Hair follicle dermal papilla cell (primary cell): Measurements from ENCODE around the gene CYP1A2. TPM values are rescaled to one million over a fixed set of nuclear protein-coding genes. Genes with fewer than 3 reads are reported as not detected.

Experiments
- small RNA-seq: library from RNA; depleted of rRNA; stranded (forward); fragments of <200 nt; gene quantifications from one replicate; pipeline ENCODE3, GENCODE V24; 2012
- total RNA-seq: library from RNA; depleted of rRNA; stranded (reverse); fragments of >200 nt; gene quantifications from 2 replicates; pipeline ENCODE4 v1.2.3, GENCODE V29; 2012

CYP1A2 gene, protein sequence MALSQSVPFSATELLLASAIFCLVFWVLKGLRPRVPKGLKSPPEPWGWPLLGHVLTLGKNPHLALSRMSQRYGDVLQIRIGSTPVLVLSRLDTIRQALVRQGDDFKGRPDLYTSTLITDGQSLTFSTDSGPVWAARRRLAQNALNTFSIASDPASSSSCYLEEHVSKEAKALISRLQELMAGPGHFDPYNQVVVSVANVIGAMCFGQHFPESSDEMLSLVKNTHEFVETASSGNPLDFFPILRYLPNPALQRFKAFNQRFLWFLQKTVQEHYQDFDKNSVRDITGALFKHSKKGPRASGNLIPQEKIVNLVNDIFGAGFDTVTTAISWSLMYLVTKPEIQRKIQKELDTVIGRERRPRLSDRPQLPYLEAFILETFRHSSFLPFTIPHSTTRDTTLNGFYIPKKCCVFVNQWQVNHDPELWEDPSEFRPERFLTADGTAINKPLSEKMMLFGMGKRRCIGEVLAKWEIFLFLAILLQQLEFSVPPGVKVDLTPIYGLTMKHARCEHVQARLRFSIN
- total RNA-seq: not detected in 2 replicates

DNA sequence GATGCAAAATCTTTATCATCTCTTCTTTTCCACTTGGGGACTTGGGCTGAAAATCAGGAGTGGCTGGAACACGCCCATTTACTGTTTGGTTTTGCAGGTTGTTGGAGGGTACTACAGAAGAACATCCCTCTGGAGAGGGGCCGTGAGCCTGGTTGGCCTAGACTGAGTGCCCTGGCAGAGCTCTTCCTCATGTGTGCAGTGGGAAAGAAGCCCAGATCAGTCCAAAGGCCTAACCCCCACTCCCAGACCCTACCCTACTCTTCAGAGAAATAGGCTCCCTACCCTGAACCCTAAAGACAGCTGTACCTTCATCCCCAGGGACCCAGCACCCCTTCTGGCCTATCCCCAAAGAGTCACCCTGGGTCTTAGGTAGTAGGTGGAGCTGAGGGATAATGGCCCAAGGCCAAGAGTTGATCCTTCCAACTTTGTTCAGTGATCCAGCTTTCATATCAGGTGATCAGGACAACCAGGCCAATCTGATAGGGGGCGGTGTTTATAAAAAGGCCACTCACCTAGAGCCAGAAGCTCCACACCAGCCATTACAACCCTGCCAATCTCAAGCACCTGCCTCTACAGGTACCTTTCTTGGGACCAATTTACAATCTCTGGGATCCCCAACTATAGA is at the start of gene CYP1A2:
Gene CYP1A2, plus strand, starts transcription at position 524 of the 625 bp plus-strand sequence. CDS start 894 bp downstream, outside the sequence.

DNA sequence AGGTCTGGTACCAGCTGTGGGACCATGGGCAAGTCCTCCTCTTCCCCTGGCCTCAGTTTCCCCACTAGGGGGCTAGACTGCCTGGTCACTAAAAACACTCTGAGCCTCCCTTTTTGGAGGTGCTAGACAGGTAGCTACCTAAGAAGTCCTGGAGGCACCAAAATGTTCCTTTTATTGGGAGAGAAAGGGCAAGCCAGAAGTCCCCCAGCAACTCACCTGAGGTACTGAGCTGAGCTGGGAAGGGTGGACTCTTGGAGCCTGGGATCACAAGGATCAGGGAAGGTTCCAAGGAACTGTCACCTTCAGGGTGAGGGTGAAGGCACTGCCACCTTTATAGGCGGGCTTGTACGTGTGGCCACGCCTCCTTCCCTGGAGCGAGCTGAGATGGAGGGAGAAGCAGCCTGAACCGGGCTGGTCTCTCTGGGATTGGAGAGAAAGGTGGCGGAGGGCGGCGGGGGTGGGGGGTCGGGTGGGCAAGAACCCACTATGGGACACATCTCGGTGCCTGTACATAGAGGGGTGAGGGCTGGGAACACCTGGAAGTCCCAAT is 23.3 kb upstream of the CYP1A2 start, which contains the start of gene CYP1A1:
Gene CYP1A1, minus strand, starts transcription at position 304 of the 550 bp plus-strand sequence. CDS start 2,431 bp downstream, outside the sequence.

DNA sequence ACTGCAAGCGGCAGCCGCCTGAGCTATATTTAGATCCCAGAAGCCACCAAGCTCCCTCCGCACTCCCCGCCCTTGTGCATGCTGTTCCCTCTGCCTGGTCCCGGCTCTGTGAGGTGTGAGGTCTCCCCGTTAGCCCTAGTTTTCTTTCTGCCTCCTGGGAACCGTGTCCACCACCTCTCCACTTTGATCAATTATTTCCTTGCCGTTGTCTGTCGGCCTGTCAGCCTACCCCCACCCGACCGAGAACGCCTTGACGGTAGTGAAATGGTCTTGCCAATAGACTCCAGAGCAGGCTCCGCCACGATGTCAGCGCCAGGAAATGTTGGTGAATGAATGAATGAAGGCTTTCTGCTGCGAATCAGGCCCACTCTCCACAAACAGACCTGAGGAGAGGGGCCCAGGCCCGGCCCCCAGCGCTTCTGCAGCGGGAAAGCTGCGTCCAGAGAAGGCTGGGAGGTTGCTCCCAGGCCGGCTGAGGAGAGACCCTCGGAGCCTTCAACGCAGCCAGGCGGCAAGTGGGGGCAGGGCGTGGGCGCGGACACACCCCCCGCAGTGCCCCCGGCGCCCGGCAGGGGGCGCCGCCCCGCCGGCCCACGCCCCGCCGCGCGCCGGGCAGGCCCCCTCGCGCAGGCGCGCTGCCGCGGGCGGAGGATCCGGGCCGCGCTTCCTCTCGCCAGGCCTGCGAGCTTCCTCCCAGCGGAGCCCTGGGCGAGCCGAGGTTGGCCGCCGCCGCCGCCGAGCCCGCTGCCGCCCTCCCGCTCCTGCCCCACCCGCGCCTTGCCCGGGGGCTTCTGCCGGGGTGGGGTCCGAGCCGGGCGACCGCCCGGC is 33.0 kb downstream of the CYP1A2 start, which contains the start of gene CSK:
Gene CSK, plus strand, starts transcription at position 650 of the 828 bp plus-strand sequence. CDS start 16,218 bp downstream, outside the sequence.

Small RNAs within 50 kb of the gene (small RNA-seq; reads per million reads assigned to genes)
- not detected for gene MIR4513

Other genes with a start within 250 kb of the CYP1A2 start
- 2.3 and 3.6 TPM in 2 replicates for gene ARID3B, start 207.6 kb upstream of the CYP1A2 start, total RNA-seq
- gene CLK3, start 133.0 kb upstream of the CYP1A2 start, total RNA-seq: 64.7 and 77.2 TPM in 2 replicates
- 14.9 and 69.8 TPM in 2 replicates for gene EDC3, start 52.8 kb upstream of the CYP1A2 start, total RNA-seq
- 0.12 and 0.49 TPM in 2 replicates for gene CYP1A1, start 23.3 kb upstream of the CYP1A2 start, total RNA-seq
- gene CSK, start 33.2 kb downstream of the CYP1A2 start, total RNA-seq: 26.4 and 27.9 TPM in 2 replicates
- not detected in 2 replicates for gene LMAN1L, start 64.0 kb downstream of the CYP1A2 start, total RNA-seq
- not detected in 2 replicates for gene CPLX3, start 77.8 kb downstream of the CYP1A2 start, total RNA-seq
- 16.6 and 21.6 TPM in 2 replicates for gene ULK3, start 94.3 kb downstream of the CYP1A2 start, total RNA-seq
- gene SCAMP2, start 124.5 kb downstream of the CYP1A2 start, total RNA-seq: 26.6 and 29.9 TPM in 2 replicates
- 48.3 and 58.1 TPM in 2 replicates for gene MPI, start 141.2 kb downstream of the CYP1A2 start, total RNA-seq
- gene FAM219B, start 158.0 kb downstream of the CYP1A2 start, total RNA-seq: 53.7 and 57.8 TPM in 2 replicates
- 15.7 and 23.9 TPM in 2 replicates for gene COX5A, start 189.2 kb downstream of the CYP1A2 start, total RNA-seq
- gene RPP25, start 207.9 kb downstream of the CYP1A2 start, total RNA-seq: 7.4 and 9.9 TPM in 2 replicates
- 1.5 and 7.7 TPM in 2 replicates for gene SCAMP5, start 246.7 kb downstream of the CYP1A2 start, total RNA-seq